Thymus (tissue), 11 donors: Measurements from ENCODE around the gene MYO18A. TPM values are rescaled to one million over a fixed set of nuclear protein-coding genes. Genes with fewer than 3 reads are reported as not detected.
"Not testable (repeated sequence)": the region's sequence is repeated elsewhere in the genome, so short reads cannot be mapped to it uniquely, and the experiment has no call there.

ENCODE experiments used
- DNase-seq, 9 donors: peaks; one replicate each; pipeline ENCODE4 v3.0.0-alpha.2; 2013; ENCODE audit warnings: low spot score in 9 of 9, low read depth in 6 of 9, missing footprints in 1 of 9
- H3K27ac ChIP-seq, 2 donors: one replicate each; pipeline ENCODE4 v1.5.1; 2013; ENCODE audit warnings: control low read depth in 1 of 2, low read depth in 1 of 2, low read length in 1 of 2, mild to moderate bottlenecking in 1 of 2, moderate library complexity in 1 of 2
- H3K27me3 ChIP-seq, 2 donors: one replicate each; pipeline ENCODE4 v1.5.1; 2013; ENCODE audit warnings: low read length in 1 of 2; ENCODE audit not compliant: control insufficient read depth in 2 of 2, insufficient read depth in 1 of 2
- H3K36me3 ChIP-seq, 2 donors: one replicate each; pipeline ENCODE4 v1.5.1; 2013; ENCODE audit warnings: low read length in 1 of 2, mild to moderate bottlenecking in 1 of 2, moderate library complexity in 1 of 2; ENCODE audit not compliant: control insufficient read depth in 2 of 2, insufficient read depth in 2 of 2
- H3K4me1 ChIP-seq, 2 donors: one replicate each; pipeline ENCODE4 v1.5.1; 2013; ENCODE audit warnings: low read length in 2 of 2; ENCODE audit not compliant: control insufficient read depth in 2 of 2, insufficient read depth in 2 of 2
- H3K4me3 ChIP-seq, 2 donors: one replicate each; pipeline ENCODE4 v1.5.1; 2013; ENCODE audit warnings: low read length in 2 of 2, control low read depth in 1 of 2, mild to moderate bottlenecking in 1 of 2
- H3K9me3 ChIP-seq, 2 donors: one replicate each; pipeline ENCODE4 v1.5.1; 2013; ENCODE audit warnings: low read length in 1 of 2, mild to moderate bottlenecking in 1 of 2; ENCODE audit not compliant: control insufficient read depth in 2 of 2, insufficient read depth in 1 of 2
- WGBS: extraction: QIAGEN DNeasy Blood & Tissue Kit; methylation state at CpG from one replicate; pipeline ENCODE4 v1.1.7; 2013; 5-methylcytosine and 5-hydroxymethylcytosine counted together
- polyA plus RNA-seq: library from polyadenylated mRNA; stranded (reverse); fragments of 200-250 nt; gene quantifications from one replicate; pipeline ENCODE4 v1.2.3, GENCODE V29; 2013
- total RNA-seq: library from RNA; stranded (reverse); fragments of 120-200 nt; gene quantifications from one replicate; pipeline ENCODE4 v1.2.4, GENCODE V29; 2013
- donor health status: healthy.

The MYO18A gene
- total and polyA plus RNA-seq, 2 donors: 31.1 to 52.8 TPM

GRCh38 chr17:29147682-29148081 lies 32.5 kb downstream of the MYO18A start:
- 92% methylated on average over 4 of the region's 4 CpGs for WGBS
- H3K27ac ChIP-seq: no peak overlapping the region

GRCh38 chr17:29147228-29147627 lies 33.0 kb downstream of the MYO18A start:
- not testable (repeated sequence) for H3K4me3 ChIP-seq, H3K9me3 ChIP-seq, H3K27ac ChIP-seq, DNase-seq, H3K27me3 ChIP-seq, H3K36me3 ChIP-seq
- H3K4me1 ChIP-seq: peaks cover 9 to 27% of the 10 kb centered on the region in 2 donors
- 98% methylated on average over 2 of the region's 2 CpGs for WGBS

More at GRCh38 chr17:29147682-29148081, 32.5 kb downstream of the MYO18A start:
- no peaks in the 10 kb centered on the region for H3K27me3 ChIP-seq
- H3K9me3 ChIP-seq: no peaks in the 10 kb centered on the region
- no peak for DNase-seq
- no peaks in the 10 kb centered on the region for H3K36me3 ChIP-seq
- H3K4me3 ChIP-seq: no peak overlapping the region
- H3K4me1 ChIP-seq: peaks cover 9 to 27% of the 10 kb centered on the region in 2 donors

- H3K4me1 ChIP-seq: peaks cover 12 to 30% of the 10 kb centered on the region in 2 donors
- no peak overlapping the region for H3K4me3 ChIP-seq
- DNase-seq: no peak
- no peaks in the 10 kb centered on the region for H3K9me3 ChIP-seq
- H3K27ac ChIP-seq: no peak overlapping the region
- no peaks in the 10 kb centered on the region for H3K27me3 ChIP-seq
- 98% methylated on average over 2 of the region's 2 CpGs for WGBS
- no peaks in the 10 kb centered on the region for H3K36me3 ChIP-seq
These were observed 33.7 kb downstream of the MYO18A start for GRCh38 chr17:29146369-29146972.

- peak in 7 of 9 donors; percentile 55 to 89 (median 70) for DNase-seq
- H3K36me3 ChIP-seq: no peaks in the 10 kb centered on the region
These were observed 34.7 kb downstream of the MYO18A start for GRCh38 chr17:29145289-29146073.

GRCh38 chr17:29143894-29144293 lies 36.3 kb downstream of the MYO18A start:
- WGBS: 64% methylated on average over 2 of the region's 2 CpGs
- H3K36me3 ChIP-seq: no peaks in the 10 kb centered on the region
- H3K27me3 ChIP-seq: no peaks in the 10 kb centered on the region
- no peak overlapping the region for H3K27ac ChIP-seq
- no peak overlapping the region for H3K4me3 ChIP-seq
- DNase-seq: no peak
- H3K4me1 ChIP-seq: peaks cover 19 to 47% of the 10 kb centered on the region in 2 donors
- H3K9me3 ChIP-seq: no peaks in the 10 kb centered on the region

More at GRCh38 chr17:29145289-29146073, 34.7 kb downstream of the MYO18A start:
- peak overlapping the region; percentile 23 to 47 for H3K27ac ChIP-seq
- H3K9me3 ChIP-seq: no peaks in the 10 kb centered on the region
- H3K27me3 ChIP-seq: no peaks in the 10 kb centered on the region
- H3K4me1 ChIP-seq: peaks cover 19 to 40% of the 10 kb centered on the region in 2 donors
- no peak overlapping the region for H3K4me3 ChIP-seq
- WGBS: 58% methylated on average over 12 of the region's 12 CpGs

DNA sequence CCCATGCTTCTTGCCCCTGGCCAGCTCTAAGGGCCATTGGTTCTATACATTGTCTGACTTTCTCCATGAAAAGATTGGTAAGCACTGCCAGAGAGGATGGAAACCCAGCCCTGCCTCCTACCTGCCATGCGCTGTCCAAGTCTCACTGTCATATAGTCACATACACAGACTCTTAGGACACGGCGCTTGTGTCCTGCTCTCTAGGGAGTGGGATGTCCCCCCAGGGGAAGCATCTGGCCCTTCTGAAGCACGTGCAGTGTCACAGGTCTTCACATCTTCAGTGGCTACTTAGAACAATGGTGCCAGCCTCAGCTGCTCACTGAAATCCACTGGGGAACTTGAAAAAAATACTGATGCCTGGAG lies 38.7 kb downstream of the MYO18A start:
- DNase-seq: no peak
- peak overlapping the region; percentile 51 to 61 for H3K4me3 ChIP-seq
- H3K9me3 ChIP-seq: no peaks in the 10 kb centered on the region
- H3K27ac ChIP-seq: peak overlapping the region; percentile 81 to 98
- peaks cover 5 to 9% of the 10 kb centered on the region in 2 donors for H3K36me3 ChIP-seq
- H3K27me3 ChIP-seq: no peaks in the 10 kb centered on the region
- 31% methylated on average over 4 of the region's 4 CpGs for WGBS
- H3K4me1 ChIP-seq: peaks cover 21 to 57% of the 10 kb centered on the region in 2 donors

DNA sequence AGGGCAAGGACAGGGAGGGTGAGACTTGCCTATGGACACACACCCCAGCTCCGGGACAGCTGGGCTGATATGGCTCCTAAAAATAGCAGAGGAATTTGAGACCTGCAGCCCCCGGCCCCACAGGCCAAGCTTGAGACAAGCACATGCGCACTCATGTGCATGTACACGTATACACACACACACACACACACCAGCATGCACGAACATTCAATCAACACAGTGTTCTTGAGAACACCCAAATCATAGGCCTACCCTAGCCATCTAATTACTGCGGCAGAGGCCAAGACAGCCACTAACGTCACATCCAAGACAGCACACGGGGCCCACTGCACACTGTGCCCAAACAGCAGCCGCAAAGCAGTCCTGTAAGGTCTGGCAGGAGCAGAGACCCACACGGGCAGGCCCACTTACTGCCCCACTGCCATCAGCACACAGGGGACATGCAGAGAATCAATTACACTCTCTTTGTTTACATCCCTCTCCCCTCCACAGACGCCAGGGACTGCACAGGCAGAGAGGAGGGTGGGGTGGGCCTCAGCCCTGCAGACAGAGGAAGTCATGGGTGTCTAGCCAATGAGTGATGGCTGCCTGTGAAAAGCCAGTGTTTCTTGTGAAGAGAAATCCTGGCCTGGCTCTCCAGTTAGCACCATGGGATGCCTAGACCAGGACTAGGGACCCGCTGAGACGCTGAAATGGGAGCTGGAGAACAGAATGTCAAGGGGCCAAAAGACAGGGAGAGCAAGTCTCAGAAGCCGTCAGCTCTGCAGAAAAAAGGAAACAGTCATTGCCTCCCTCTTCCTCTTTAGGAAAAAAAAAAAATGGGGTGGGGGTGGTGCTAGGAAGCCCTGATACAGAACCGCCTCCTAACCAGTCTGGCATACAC lies 39.3 kb downstream of the MYO18A start:
- Histone ChIP-seq H3K27ac (peak overlapping the region; percentile 81 to 98), H3K4me3 (peak overlapping the region; percentile 51 to 61), H3K27me3 (no peaks in the 10 kb centered on the region), H3K36me3 (peaks cover 8 to 14% of the 10 kb centered on the region in 2 donors), H3K9me3 (no peaks in the 10 kb centered on the region), H3K4me1 (peaks cover 21 to 58% of the 10 kb centered on the region in 2 donors)
- DNase-seq: peak in 7 of 9 donors; percentile 55 to 86 (median 66)
- 5% methylated on average over 15 of the region's 15 CpGs for WGBS

DNA sequence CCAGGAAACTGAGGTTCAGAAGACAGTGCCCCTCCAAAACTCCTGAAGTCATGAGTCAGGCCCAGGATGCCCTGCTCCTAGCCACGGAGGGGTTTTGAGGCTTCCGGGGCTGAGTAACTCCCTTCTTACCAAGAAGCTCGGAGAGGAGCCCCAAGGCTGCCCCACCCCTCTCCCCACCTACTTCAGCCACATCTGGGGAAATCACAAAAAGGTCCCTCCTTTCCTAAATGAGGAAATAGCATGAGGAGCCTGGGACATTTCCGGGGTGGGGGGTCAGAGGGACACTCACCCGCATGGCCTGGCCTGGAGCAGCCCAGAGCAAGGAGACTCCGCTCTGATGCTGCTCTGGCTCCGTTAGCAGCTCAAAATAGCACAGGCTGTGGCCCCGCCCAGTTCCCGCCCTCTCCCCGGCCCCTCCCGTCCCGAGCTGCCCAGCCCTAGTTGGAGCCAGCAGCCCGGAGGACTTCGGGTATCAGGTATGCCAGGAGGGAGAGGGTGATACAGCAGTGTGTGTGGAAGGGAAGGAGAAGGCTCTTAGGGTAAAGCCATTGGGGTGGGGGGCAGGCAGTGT lies 40.1 kb downstream of the MYO18A start:
- Histone ChIP-seq H3K9me3 (no peaks in the 10 kb centered on the region), H3K4me1 (peaks cover 19 to 56% of the 10 kb centered on the region in 2 donors), H3K36me3 (peaks cover 8 to 18% of the 10 kb centered on the region in 2 donors), H3K27me3 (no peaks in the 10 kb centered on the region), H3K4me3 (peak overlapping the region; percentile 51 to 61), H3K27ac (peak overlapping the region; percentile 81 to 98)
- DNase-seq: peak in 6 of 9 donors; percentile 65 to 87 (median 72)
- 1% methylated on average over 14 of the region's 14 CpGs for WGBS
